Endothelial cell of umbilical vein (primary cell): Measurements from ENCODE around the gene CCL16.

Source experiments
- EZH2 ChIP-seq: IDR thresholded peaks from 2 replicates; pipeline ENCODE4 v1.6.1; 2012; ENCODE audit warnings: borderline replicate concordance, low read depth, mild to moderate bottlenecking, moderate library complexity, low read length, inconsistent platforms; ENCODE audit not compliant: severe bottlenecking
- FOS ChIP-seq: IDR thresholded peaks from 2 replicates; pipeline ENCODE4 v1.6.1; 2011; ENCODE audit warnings: mild to moderate bottlenecking, low read length, moderate library complexity, borderline replicate concordance; ENCODE audit not compliant: insufficient read depth
- JUN ChIP-seq: IDR thresholded peaks from 2 replicates; pipeline ENCODE4 v1.6.1; 2011; ENCODE audit warnings: borderline replicate concordance, low read depth; ENCODE audit not compliant: insufficient read length, insufficient read depth
- MAX ChIP-seq: IDR thresholded peaks from 2 replicates; pipeline ENCODE4 v1.6.1; 2011; ENCODE audit not compliant: insufficient read depth, insufficient read length
- MYC ChIP-seq: IDR thresholded peaks from one replicate; pipeline ENCODE4 v1.6.1; 2011; ENCODE audit warnings: mild to moderate bottlenecking, low read depth, low read length
- POLR2A ChIP-seq: IDR thresholded peaks from 2 replicates; pipeline ENCODE4 v1.6.1; 2012; ENCODE audit warnings: low read depth, mild to moderate bottlenecking, control low read depth, low read length
- POLR2AphosphoS5 ChIP-seq: IDR thresholded peaks from 2 replicates; pipeline ENCODE4 v1.6.1; 2012; ENCODE audit warnings: low read depth, mild to moderate bottlenecking, control low read depth, low read length, moderate library complexity; ENCODE audit not compliant: insufficient read depth
- TF ChIP-seq, protein P1 (sequence below), 2 donors: IDR thresholded peaks; 1 replicate in 1 of 2; 2 replicates in 1 of 2; pipeline ENCODE4 v1.5.1; 2011; ENCODE audit warnings: low read length in 2 of 2, mild to moderate bottlenecking in 2 of 2, moderate library complexity in 2 of 2, control low read depth in 1 of 2, inconsistent platforms in 1 of 2, low read depth in 1 of 2; ENCODE audit not compliant: insufficient read depth in 1 of 2; ENCODE audit errors: extremely low read depth in 1 of 2

GRCh38 chr17:35963663-35964062 is 17.6 kb downstream of the CCL16 start:
- TF ChIP-seq, protein P1, sequence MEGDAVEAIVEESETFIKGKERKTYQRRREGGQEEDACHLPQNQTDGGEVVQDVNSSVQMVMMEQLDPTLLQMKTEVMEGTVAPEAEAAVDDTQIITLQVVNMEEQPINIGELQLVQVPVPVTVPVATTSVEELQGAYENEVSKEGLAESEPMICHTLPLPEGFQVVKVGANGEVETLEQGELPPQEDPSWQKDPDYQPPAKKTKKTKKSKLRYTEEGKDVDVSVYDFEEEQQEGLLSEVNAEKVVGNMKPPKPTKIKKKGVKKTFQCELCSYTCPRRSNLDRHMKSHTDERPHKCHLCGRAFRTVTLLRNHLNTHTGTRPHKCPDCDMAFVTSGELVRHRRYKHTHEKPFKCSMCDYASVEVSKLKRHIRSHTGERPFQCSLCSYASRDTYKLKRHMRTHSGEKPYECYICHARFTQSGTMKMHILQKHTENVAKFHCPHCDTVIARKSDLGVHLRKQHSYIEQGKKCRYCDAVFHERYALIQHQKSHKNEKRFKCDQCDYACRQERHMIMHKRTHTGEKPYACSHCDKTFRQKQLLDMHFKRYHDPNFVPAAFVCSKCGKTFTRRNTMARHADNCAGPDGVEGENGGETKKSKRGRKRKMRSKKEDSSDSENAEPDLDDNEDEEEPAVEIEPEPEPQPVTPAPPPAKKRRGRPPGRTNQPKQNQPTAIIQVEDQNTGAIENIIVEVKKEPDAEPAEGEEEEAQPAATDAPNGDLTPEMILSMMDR (IDR thresholded peaks at IDR 0.05; ENCODE audit: extremely low read depth in 1 of 2, insufficient read depth in 1 of 2, low read depth in 1 of 2, low read length in 2 of 2) = no peak
- TF ChIP-seq MAX (no peak), FOS (no peak), POLR2A (no peak), POLR2AphosphoS5 (no peak), EZH2 (no peak), JUN (no peak), MYC (no peak)
